ENCODE results near the gene LYZL4. TPM values are rescaled to one million over a fixed set of nuclear protein-coding genes. Genes with fewer than 3 reads are reported as not detected.

Gene LYZL4
- total RNA-seq (2021; fragmentation: NEBNext Ultra II Directional; extraction: Animal tissue kit (Norgen Biotek cat#: 25700)), result not detected
- long read RNA-seq, result 0 reads

GRCh38 chr3:42410370-42411131, at the start of gene LYZL4:
Gene LYZL4, minus strand, starts transcription at chr3:42410610. Its CDS starts 3,359 bp downstream, at chr3:42407251.
- no peaks in the 10 kb centered on the region for H3K9me3 Mint-ChIP-seq
- H3K4me3 Mint-ChIP-seq, result no peak within 1 kb of the TSS
- H3K27ac Mint-ChIP-seq, result no peak within 1 kb of the TSS
- H3K4me1 Mint-ChIP-seq (ENCODE audit: low read depth), result no peaks in the 10 kb centered on the region
- peaks cover 12% of the 10 kb centered on the region for H3K27me3 Mint-ChIP-seq (ENCODE audit: insufficient read depth)
- no peak for TF ChIP-seq CTCF (IDR thresholded peaks at IDR 0.05)
- no peaks in the 10 kb centered on the region for H3K36me3 Mint-ChIP-seq (ENCODE audit: low read depth)
- DNase-seq, result no peak

DNA sequence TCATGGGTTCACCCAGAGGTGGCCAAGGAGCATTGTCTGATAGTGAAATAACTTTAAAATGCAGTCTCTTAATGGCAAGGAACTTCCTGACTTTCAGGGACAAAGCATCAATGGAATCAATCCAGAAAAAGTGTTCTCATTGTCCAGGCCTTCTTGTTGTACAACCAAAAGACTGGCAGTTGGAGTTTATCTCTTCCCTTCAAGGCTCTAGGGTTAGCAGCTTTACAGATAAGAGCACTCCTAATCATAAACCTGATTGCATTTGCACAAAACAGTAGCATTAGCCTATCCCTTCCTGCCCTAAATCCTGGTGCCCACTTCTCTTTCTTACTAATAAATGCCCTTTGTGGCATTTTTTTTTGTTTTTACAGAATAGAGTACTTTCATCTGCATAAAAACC, 48.7 kb upstream of the LYZL4 start:
- Mint-ChIP-seq H3K4me3 (no peak overlapping the region), H3K4me1 (ENCODE audit: low read depth) (no peaks in the 10 kb centered on the region), H3K27me3 (ENCODE audit: insufficient read depth) (no peaks in the 10 kb centered on the region; the same call in 1 of the 2 replicates), H3K36me3 (ENCODE audit: low read depth) (no peaks in the 10 kb centered on the region), H3K27ac (no peak overlapping the region), H3K9me3 (no peaks in the 10 kb centered on the region)
- no peak for DNase-seq
- TF ChIP-seq CTCF (IDR thresholded peaks at IDR 0.05), result no peak

GRCh38 chr3:42456211-42456610, 45.8 kb upstream of the LYZL4 start:
- no peak for TF ChIP-seq CTCF (IDR thresholded peaks at IDR 0.05)
- no peaks in the 10 kb centered on the region for H3K4me1 Mint-ChIP-seq (ENCODE audit: low read depth)
- no peak for DNase-seq
- H3K27me3 Mint-ChIP-seq (ENCODE audit: insufficient read depth), result no peaks in the 10 kb centered on the region; the same call in none of the 2 replicates
- H3K4me3 Mint-ChIP-seq, result no peak overlapping the region
- H3K27ac Mint-ChIP-seq, result no peak overlapping the region
- H3K9me3 Mint-ChIP-seq, result no peaks in the 10 kb centered on the region
- no peaks in the 10 kb centered on the region for H3K36me3 Mint-ChIP-seq (ENCODE audit: low read depth)

DNA sequence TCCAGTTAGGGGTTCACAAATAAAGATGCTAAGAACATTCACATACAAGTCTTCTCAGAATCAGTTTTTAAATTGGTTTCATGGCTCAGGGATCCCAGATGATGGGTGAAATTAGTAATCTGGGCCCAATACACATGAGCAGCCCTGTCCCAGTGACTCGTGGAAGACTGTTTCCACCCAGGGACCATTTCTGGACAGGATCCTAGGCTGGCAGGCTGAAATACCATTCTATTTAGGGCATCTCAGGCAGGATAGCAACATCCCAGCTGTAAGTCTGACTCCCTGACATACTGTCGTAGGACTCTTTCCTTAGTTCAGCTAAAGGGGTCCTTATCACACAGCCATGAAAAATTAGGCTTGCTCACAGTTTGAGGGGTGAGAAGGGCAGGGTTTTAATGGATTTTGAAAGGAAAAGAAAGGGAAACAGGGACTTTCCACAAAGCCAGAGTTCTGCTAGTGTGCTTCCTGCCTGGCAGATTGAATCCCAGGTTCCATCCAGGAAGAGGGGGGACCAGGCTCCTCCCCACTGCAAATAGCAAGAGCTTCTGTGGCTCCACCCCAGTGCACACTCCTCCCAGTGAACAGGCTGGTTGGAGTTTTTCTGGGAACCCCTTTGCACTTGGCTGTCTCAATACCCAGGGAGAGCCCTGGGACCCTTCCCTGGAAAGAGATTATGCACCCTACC, 41.3 kb upstream of the LYZL4 start:
- no peak for DNase-seq
- Mint-ChIP-seq H3K36me3 (ENCODE audit: low read depth) (no peaks in the 10 kb centered on the region), H3K27me3 (ENCODE audit: insufficient read depth) (peaks cover 6% of the 10 kb centered on the region), H3K27ac (no peak overlapping the region), H3K9me3 (no peaks in the 10 kb centered on the region), H3K4me1 (ENCODE audit: low read depth) (no peaks in the 10 kb centered on the region), H3K4me3 (no peak overlapping the region)
- TF ChIP-seq CTCF (IDR thresholded peaks at IDR 0.05), result no peak

DNA sequence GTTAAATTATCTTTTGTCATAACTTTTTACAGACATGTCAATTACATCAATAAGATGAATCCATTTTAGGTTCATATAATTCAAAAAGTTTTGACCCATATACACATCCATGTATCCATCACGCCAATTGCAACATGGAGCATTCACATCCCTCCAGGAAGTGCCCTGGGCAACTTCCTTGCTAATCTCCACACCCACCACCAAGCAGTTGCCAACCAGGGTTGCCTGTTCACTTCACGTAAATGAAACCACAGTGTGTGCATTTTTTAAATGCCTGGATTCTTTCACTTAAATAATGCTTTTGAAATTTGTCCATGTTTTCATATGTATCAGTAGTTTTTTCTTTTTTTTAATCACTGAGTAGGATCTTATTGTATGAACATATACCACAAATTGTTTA, 40.7 kb upstream of the LYZL4 start:
- Mint-ChIP-seq H3K36me3 (ENCODE audit: low read depth) (no peaks in the 10 kb centered on the region), H3K4me1 (ENCODE audit: low read depth) (no peaks in the 10 kb centered on the region), H3K9me3 (no peaks in the 10 kb centered on the region), H3K4me3 (no peak overlapping the region), H3K27ac (no peak overlapping the region), H3K27me3 (ENCODE audit: insufficient read depth) (peaks cover 12% of the 10 kb centered on the region)
- no peak for TF ChIP-seq CTCF (IDR thresholded peaks at IDR 0.05)
- no peak for DNase-seq
